HEK293 (cell line): ENCODE data around the gene MTOR.

Source experiments
- RBAK ChIP-seq: fragments of 450-650 bp; formaldehyde crosslinking; IDR thresholded peaks from 2 replicates; pipeline ENCODE4 v1.5.1; 2016; ENCODE audit warnings: missing biosample characterization, missing genetic modification characterization
- ZNF777 ChIP-seq: fragments of 450-650 bp; formaldehyde crosslinking; IDR thresholded peaks from 2 replicates; pipeline ENCODE4 v1.5.1; 2017; ENCODE audit warnings: missing biosample characterization, missing genetic modification characterization, borderline replicate concordance
- TF ChIP-seq, protein P1 (sequence below): fragments of 450-650 bp; formaldehyde crosslinking; IDR thresholded peaks from 2 replicates; pipeline ENCODE4 v1.5.1; 2016; ENCODE audit warnings: missing biosample characterization, missing genetic modification characterization
- TF ChIP-seq, protein P2 (sequence below): fragments of 450-650 bp; formaldehyde crosslinking; conservative IDR thresholded peaks from 2 replicates; pipeline ENCODE4 v1.5.1; 2016; ENCODE audit warnings: low read depth, missing biosample characterization, missing genetic modification characterization

- TF ChIP-seq, protein P1, sequence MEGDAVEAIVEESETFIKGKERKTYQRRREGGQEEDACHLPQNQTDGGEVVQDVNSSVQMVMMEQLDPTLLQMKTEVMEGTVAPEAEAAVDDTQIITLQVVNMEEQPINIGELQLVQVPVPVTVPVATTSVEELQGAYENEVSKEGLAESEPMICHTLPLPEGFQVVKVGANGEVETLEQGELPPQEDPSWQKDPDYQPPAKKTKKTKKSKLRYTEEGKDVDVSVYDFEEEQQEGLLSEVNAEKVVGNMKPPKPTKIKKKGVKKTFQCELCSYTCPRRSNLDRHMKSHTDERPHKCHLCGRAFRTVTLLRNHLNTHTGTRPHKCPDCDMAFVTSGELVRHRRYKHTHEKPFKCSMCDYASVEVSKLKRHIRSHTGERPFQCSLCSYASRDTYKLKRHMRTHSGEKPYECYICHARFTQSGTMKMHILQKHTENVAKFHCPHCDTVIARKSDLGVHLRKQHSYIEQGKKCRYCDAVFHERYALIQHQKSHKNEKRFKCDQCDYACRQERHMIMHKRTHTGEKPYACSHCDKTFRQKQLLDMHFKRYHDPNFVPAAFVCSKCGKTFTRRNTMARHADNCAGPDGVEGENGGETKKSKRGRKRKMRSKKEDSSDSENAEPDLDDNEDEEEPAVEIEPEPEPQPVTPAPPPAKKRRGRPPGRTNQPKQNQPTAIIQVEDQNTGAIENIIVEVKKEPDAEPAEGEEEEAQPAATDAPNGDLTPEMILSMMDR (tag by site-specific recombination) = no peak
- TF ChIP-seq RBAK = no peak
- no peak for TF ChIP-seq ZNF777 (tag by site-specific recombination)
- TF ChIP-seq, protein P2, sequence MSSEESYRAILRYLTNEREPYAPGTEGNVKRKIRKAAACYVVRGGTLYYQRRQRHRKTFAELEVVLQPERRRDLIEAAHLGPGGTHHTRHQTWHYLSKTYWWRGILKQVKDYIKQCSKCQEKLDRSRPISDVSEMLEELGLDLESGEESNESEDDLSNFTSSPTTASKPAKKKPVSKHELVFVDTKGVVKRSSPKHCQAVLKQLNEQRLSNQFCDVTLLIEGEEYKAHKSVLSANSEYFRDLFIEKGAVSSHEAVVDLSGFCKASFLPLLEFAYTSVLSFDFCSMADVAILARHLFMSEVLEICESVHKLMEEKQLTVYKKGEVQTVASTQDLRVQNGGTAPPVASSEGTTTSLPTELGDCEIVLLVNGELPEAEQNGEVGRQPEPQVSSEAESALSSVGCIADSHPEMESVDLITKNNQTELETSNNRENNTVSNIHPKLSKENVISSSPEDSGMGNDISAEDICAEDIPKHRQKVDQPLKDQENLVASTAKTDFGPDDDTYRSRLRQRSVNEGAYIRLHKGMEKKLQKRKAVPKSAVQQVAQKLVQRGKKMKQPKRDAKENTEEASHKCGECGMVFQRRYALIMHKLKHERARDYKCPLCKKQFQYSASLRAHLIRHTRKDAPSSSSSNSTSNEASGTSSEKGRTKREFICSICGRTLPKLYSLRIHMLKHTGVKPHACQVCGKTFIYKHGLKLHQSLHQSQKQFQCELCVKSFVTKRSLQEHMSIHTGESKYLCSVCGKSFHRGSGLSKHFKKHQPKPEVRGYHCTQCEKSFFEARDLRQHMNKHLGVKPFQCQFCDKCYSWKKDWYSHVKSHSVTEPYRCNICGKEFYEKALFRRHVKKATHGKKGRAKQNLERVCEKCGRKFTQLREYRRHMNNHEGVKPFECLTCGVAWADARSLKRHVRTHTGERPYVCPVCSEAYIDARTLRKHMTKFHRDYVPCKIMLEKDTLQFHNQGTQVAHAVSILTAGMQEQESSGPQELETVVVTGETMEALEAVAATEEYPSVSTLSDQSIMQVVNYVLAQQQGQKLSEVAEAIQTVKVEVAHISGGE (tag by site-specific recombination) = no peak
Measured at GRCh38 chr1:11138029-11138428, 124.3 kb downstream of the MTOR start.
